ENCODE results near the gene EP400. TPM values are rescaled to one million over a fixed set of nuclear protein-coding genes. Genes with fewer than 3 reads are reported as not detected.
A peak's percentile ranks its signal among the peaks of the same experiment; 100 is the strongest.

EP400 gene
- total and polyA plus RNA-seq, 7 donors: 8.0 to 24.5 (median 18.4) TPM

GRCh38 chr12:132028111-132028510 lies 78.4 kb downstream of the EP400 start:
- ATAC-seq (no peak), DNase-seq (no peak)
- Histone ChIP-seq H3K27me3 (ENCODE audit: insufficient read depth in 3 of 3, low read length in 2 of 3) (no peaks in the 10 kb centered on the region), H3K4me1 (no peaks in the 10 kb centered on the region), H3K4me3 (no peak overlapping the region), H3K27ac (no peak overlapping the region), H3K9me3 (no peaks in the 10 kb centered on the region), H3K36me3 (ENCODE audit: insufficient read depth in 1 of 2, low read depth in 1 of 2) (peaks cover 5 to 99% of the 10 kb centered on the region in 2 donors)
- TF ChIP-seq CTCF (IDR thresholded peaks at IDR 0.05): no peak
- WGBS, 3 donors: 95 to 96% (median 95%) methylated on average over 15 of the region's 15 CpGs
- intact Hi-C loops (cut with DNase I): no loop called here

DNA sequence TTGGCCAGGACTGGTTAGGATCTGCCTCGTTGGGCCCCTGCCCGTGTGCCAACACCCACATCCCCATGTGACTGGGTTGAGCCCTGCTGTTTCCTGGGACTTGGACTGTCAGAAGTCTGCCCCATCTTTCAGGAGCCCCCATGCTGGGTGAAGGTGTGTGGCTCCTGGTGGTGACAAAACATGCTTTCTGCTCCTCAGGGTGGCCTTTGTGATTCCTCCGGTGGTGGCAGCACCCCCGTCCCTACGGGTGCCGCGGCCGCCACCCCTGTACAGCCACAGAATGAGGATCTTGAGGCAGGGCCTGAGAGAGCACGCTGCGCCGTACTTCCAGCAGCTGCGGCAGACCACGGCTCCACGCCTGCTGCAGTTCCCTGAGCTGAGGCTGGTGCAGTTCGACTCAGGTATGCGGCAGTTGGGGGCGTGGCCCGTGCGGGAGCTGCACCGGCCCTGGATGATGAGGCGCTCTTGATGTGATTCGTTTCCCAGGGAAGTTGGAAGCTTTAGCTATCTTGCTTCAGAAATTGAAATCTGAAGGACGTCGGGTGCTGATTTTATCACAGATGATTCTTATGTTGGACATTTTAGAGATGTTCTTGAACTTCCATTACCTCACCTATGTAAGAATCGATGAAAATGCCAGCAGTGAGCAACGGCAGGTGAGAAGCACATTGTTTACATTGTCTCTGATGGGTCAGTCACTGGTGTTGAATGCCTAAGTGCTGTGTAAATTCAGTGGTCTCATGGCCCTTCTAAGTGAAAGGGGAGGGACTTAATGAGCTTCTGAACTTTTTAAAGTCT lies 80.0 kb downstream of the EP400 start:
- TF ChIP-seq CTCF (IDR thresholded peaks at IDR 0.05): no peak
- no peak for DNase-seq
- Histone ChIP-seq H3K27me3 (ENCODE audit: insufficient read depth in 3 of 3, low read length in 2 of 3) (no peaks in the 10 kb centered on the region), H3K9me3 (no peaks in the 10 kb centered on the region), H3K4me3 (no peak overlapping the region), H3K27ac (peak overlapping the region; percentile 70), H3K36me3 (ENCODE audit: insufficient read depth in 1 of 2, low read depth in 1 of 2) (peaks cover 5 to 100% of the 10 kb centered on the region in 2 donors), H3K4me1 (no peaks in the 10 kb centered on the region)
- intact Hi-C loops (cut with DNase I): no loop called here
- WGBS, 3 donors: 91 to 94% (median 93%) methylated on average over 26 of the region's 26 CpGs
- no peak for ATAC-seq

DNA sequence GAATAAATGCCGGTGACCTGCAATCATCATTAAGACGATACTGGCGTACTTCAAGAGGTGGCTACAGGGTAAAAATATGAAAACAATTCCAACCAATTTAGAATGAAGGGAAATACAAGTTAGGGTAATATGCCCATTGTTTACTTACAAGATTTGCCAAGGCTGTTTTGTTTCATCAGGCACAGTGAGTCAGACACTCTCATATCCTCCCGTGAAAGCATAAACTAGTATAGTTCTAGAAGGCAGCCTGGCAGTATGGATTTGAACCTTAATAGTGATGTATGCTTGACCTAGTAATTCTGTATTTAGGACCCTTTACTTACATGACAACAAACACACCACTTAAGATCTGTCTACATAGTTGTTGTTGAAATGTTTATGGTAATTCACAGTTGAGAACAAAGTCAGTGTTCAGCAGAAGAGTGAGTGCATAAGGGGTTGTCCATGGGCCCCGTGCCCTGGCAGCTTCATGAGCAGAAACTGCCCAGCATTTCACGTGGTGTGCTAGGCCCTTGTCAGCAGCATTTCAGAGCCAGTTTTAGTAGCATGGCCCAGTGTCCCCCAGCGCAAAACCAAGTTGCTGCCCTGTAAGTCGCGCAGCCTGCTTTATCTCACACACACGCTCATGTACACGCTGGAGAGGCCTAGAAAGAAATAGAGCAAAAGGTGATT lies 80.8 kb downstream of the EP400 start:
- Histone ChIP-seq H3K27ac (peak overlapping the region; percentile 70), H3K36me3 (ENCODE audit: insufficient read depth in 1 of 2, low read depth in 1 of 2) (peaks cover 5 to 100% of the 10 kb centered on the region in 2 donors), H3K4me3 (no peak overlapping the region), H3K4me1 (no peaks in the 10 kb centered on the region), H3K27me3 (ENCODE audit: insufficient read depth in 3 of 3, low read length in 2 of 3) (no peaks in the 10 kb centered on the region), H3K9me3 (no peaks in the 10 kb centered on the region)
- DNase-seq (no peak), ATAC-seq (peak; percentile 64 to 86 (median 76))
- intact Hi-C loops (cut with DNase I): no loop called here
- 64 to 82% (median 67%) methylated on average over 11 of the region's 11 CpGs for WGBS, 3 donors
- no peak for TF ChIP-seq CTCF (IDR thresholded peaks at IDR 0.05)

GRCh38 chr12:132033627-132034026 lies 83.9 kb downstream of the EP400 start:
- intact Hi-C loops (cut with DNase I): no loop called here
- H3K27ac ChIP-seq: no peak overlapping the region
- no peaks in the 10 kb centered on the region for H3K4me1 ChIP-seq
- no peak for TF ChIP-seq CTCF (IDR thresholded peaks at IDR 0.05)
- peaks cover 0 to 95% of the 10 kb centered on the region in 2 donors for H3K36me3 ChIP-seq (ENCODE audit: insufficient read depth in 1 of 2, low read depth in 1 of 2)
- 91 to 96% (median 95%) methylated on average over 5 of the region's 5 CpGs for WGBS, 3 donors
- no peak for ATAC-seq
- no peak overlapping the region for H3K4me3 ChIP-seq
- H3K27me3 ChIP-seq (ENCODE audit: insufficient read depth in 3 of 3, low read length in 2 of 3): no peaks in the 10 kb centered on the region
- DNase-seq: no peak
- no peaks in the 10 kb centered on the region for H3K9me3 ChIP-seq
